Inflammatory macrophage (primary cell): ENCODE results near the gene CFAP91.

ENCODE experiments used
- DNase-seq, 2 donors: peaks; one replicate each; pipeline ENCODE4 v3.0.0-alpha.2; 2020 to 2022

CFAP91 gene

GRCh38 chr3:119745942-119746341 is 43.1 kb downstream of the CFAP91 start:
- no peak for DNase-seq

GRCh38 chr3:119746423-119746822 is 43.6 kb downstream of the CFAP91 start:
- no peak for DNase-seq

GRCh38 chr3:119747357-119747756 is 44.5 kb downstream of the CFAP91 start:
- DNase-seq = no peak

GRCh38 chr3:119748991-119749390 is 46.2 kb downstream of the CFAP91 start:
- DNase-seq = no peak

- DNase-seq = no peak
These were observed 48.6 kb downstream of the CFAP91 start for GRCh38 chr3:119751423-119751822.
